Subcutaneous abdominal adipose tissue (tissue), 5 donors: ENCODE data around the gene AVEN.

Experiments
- H3K27ac ChIP-seq: one replicate; pipeline ENCODE4 v1.7.0; 2013; ENCODE audit warnings: low read depth, mild to moderate bottlenecking, inconsistent platforms, low read length, moderate library complexity
- H3K27me3 ChIP-seq, 5 donors: one replicate each; pipeline ENCODE4 v1.7.0; 2013; ENCODE audit warnings: low read length in 5 of 5, inconsistent platforms in 1 of 5; ENCODE audit not compliant: control insufficient read depth in 5 of 5, insufficient read depth in 4 of 5
- H3K36me3 ChIP-seq, 5 donors: one replicate each; pipeline ENCODE4 v1.7.0; 2013; ENCODE audit warnings: low read length in 5 of 5; ENCODE audit not compliant: control insufficient read depth in 5 of 5, insufficient read depth in 5 of 5
- H3K4me1 ChIP-seq, 5 donors: one replicate each; pipeline ENCODE4 v1.7.0; 2013; ENCODE audit warnings: low read length in 5 of 5, mild to moderate bottlenecking in 3 of 5, moderate library complexity in 1 of 5; ENCODE audit not compliant: control insufficient read depth in 5 of 5, insufficient read depth in 5 of 5
- H3K4me3 ChIP-seq, 5 donors: one replicate each; pipeline ENCODE4 v1.7.0; 2013; ENCODE audit warnings: low read length in 5 of 5, low read depth in 1 of 5
- H3K9ac ChIP-seq, 5 donors: one replicate each; pipeline ENCODE4 v1.7.0; 2013; ENCODE audit warnings: low read length in 5 of 5, mild to moderate bottlenecking in 4 of 5, moderate library complexity in 3 of 5
- H3K9me3 ChIP-seq, 5 donors: one replicate each; pipeline ENCODE4 v1.7.0; 2013; ENCODE audit warnings: low read length in 5 of 5; ENCODE audit not compliant: control insufficient read depth in 5 of 5
- donor health status: healthy.
- donor health status: healthy.
- donor health status: healthy.
- donor health status: healthy.
- donor health status: healthy.

Gene AVEN

GRCh38 chr15:33968224-33968623 is 70.8 kb downstream of the AVEN start, which contains the start of gene CHRM5:
Gene CHRM5, plus strand, starts transcription at chr15:33968497. Its CDS starts 94,221 bp downstream, at chr15:34062718.
- Histone ChIP-seq H3K9ac (no peak within 1 kb of the TSS), H3K4me1 (no peaks in the 10 kb centered on the region), H3K4me3 (no peak within 1 kb of the TSS), H3K9me3 (no peaks in the 10 kb centered on the region), H3K27ac (no peak within 1 kb of the TSS), H3K36me3 (no peaks in the 10 kb centered on the region), H3K27me3 (no peaks in the 10 kb centered on the region)

DNA sequence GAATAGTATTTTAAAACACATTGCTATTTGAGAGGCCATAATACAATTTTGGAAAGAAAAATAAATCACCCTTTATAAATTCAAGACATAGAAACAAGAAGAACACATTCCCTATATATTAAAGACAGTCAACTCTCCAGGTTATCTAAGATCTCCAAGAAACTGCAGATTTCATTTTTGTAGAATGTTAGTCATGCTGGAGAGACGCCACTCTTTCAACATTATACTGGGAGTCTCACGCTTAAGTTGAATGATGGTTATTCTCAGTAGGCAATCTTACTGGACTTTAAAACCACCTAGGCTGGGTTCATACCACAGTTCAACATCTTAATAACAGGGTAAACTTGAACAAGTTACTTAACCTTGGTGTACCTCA is 74.4 kb downstream of the AVEN start:
- H3K27ac ChIP-seq, result no peak overlapping the region
- no peaks in the 10 kb centered on the region for H3K9me3 ChIP-seq
- H3K36me3 ChIP-seq, result no peaks in the 10 kb centered on the region
- H3K4me3 ChIP-seq, result no peak overlapping the region
- H3K9ac ChIP-seq, result no peak overlapping the region
- H3K4me1 ChIP-seq, result peaks cover 0 to 2% (median 0%) of the 10 kb centered on the region in 5 donors
- H3K27me3 ChIP-seq, result no peaks in the 10 kb centered on the region

DNA sequence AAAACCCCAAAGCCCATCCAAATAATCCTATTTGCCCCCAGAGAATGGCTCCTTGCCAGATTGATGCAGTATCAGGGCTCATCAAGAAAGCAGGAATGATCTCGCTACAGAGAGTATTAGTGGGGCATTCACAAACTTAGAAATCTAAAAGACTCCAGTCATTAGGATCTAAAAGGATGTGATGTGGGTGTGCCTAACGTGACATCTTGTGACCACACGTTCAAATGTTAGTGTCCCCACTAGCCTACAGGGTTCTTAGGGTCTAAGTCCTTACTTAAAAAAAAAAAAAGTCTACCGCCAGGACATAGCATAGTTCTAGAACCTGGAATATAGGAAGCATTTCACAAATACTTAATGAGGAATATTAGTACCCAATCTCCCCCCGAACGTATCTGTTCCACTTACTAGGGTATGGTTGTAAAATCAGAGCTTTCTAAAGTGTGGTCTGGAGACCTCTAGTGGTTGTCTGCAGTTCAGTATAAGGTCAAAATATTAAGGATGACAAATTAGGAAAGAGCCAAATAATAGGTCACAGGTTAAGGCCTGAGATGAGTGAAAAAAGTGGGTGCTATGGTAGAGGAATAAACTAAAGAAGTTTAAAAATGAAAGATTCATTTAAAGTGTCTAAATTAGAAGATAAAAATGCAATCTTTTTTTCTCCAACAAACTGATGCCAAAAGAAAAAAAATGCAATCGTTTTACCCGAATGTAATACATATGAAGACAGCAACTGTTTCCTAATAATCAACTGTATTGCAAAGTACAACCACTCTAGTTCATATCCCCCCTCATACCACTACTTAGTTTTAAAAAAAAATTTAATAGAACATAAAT is 75.0 kb downstream of the AVEN start:
- peaks cover 0 to 2% (median 0%) of the 10 kb centered on the region in 5 donors for H3K4me1 ChIP-seq
- no peaks in the 10 kb centered on the region for H3K36me3 ChIP-seq
- no peaks in the 10 kb centered on the region for H3K27me3 ChIP-seq
- H3K9ac ChIP-seq, result no peak overlapping the region
- H3K4me3 ChIP-seq, result no peak overlapping the region
- no peaks in the 10 kb centered on the region for H3K9me3 ChIP-seq
- H3K27ac ChIP-seq, result no peak overlapping the region

- no peaks in the 10 kb centered on the region for H3K27me3 ChIP-seq
- no peaks in the 10 kb centered on the region for H3K9me3 ChIP-seq
- H3K27ac ChIP-seq, result no peak overlapping the region
- H3K4me3 ChIP-seq, result no peak overlapping the region
- peaks cover 0 to 2% (median 0%) of the 10 kb centered on the region in 5 donors for H3K4me1 ChIP-seq
- H3K9ac ChIP-seq, result no peak overlapping the region
- no peaks in the 10 kb centered on the region for H3K36me3 ChIP-seq
These were observed 78.5 kb downstream of the AVEN start for GRCh38 chr15:33960549-33960935.

GRCh38 chr15:33959844-33960548 is 79.0 kb downstream of the AVEN start:
- Histone ChIP-seq H3K9ac (no peak overlapping the region), H3K36me3 (no peaks in the 10 kb centered on the region), H3K4me3 (no peak overlapping the region), H3K27ac (no peak overlapping the region), H3K27me3 (no peaks in the 10 kb centered on the region), H3K9me3 (no peaks in the 10 kb centered on the region), H3K4me1 (peaks cover 0 to 2% (median 0%) of the 10 kb centered on the region in 5 donors)

GRCh38 chr15:33956397-33956796 is 82.6 kb downstream of the AVEN start:
- Histone ChIP-seq H3K36me3 (no peaks in the 10 kb centered on the region), H3K9ac (no peak overlapping the region), H3K27me3 (no peaks in the 10 kb centered on the region), H3K27ac (no peak overlapping the region), H3K9me3 (no peaks in the 10 kb centered on the region), H3K4me1 (peaks cover 0 to 2% (median 0%) of the 10 kb centered on the region in 5 donors), H3K4me3 (no peak overlapping the region)

DNA sequence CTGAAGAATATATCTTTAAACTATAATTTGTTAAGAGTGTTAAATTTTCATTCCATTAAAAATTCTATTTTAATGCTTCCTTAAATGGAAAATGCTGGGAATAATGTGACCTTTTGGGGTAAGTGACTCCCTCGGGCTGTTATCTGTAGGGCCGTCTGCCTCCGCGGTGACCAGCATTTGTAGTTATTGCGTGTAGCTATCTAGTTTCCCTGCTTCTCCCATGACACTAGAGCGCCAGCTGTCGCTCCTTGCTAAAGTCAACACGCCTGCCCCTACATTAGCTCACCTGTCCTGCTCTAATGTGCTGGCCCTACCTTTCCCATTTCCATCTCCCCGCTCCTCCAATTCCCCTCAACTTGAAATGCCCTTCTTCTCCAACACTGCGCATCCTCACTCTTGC is 83.1 kb downstream of the AVEN start:
- Histone ChIP-seq H3K4me1 (peaks cover 0 to 2% (median 0%) of the 10 kb centered on the region in 5 donors), H3K36me3 (no peaks in the 10 kb centered on the region), H3K9me3 (no peaks in the 10 kb centered on the region), H3K27ac (no peak overlapping the region), H3K27me3 (no peaks in the 10 kb centered on the region), H3K9ac (no peak overlapping the region), H3K4me3 (no peak overlapping the region)

- Histone ChIP-seq H3K36me3 (peaks cover 0 to 3% (median 0%) of the 10 kb centered on the region in 5 donors), H3K27me3 (no peaks in the 10 kb centered on the region)
These were observed 92.9 kb downstream of the AVEN start for GRCh38 chr15:33946152-33946551.

GRCh38 chr15:33941279-33942063 is 97.5 kb downstream of the AVEN start:
- Histone ChIP-seq H3K27ac (no peak overlapping the region), H3K4me3 (no peak overlapping the region), H3K4me1 (no peaks in the 10 kb centered on the region), H3K36me3 (peaks cover 0 to 1% (median 0%) of the 10 kb centered on the region in 5 donors), H3K9ac (no peak overlapping the region), H3K9me3 (no peaks in the 10 kb centered on the region), H3K27me3 (no peaks in the 10 kb centered on the region)

More at GRCh38 chr15:33946152-33946551, 92.9 kb downstream of the AVEN start:
- no peak overlapping the region for H3K27ac ChIP-seq
- no peaks in the 10 kb centered on the region for H3K4me1 ChIP-seq
- no peaks in the 10 kb centered on the region for H3K9me3 ChIP-seq
- H3K9ac ChIP-seq, result no peak overlapping the region
- H3K4me3 ChIP-seq, result no peak overlapping the region
